ENCODE results near the gene PDXP.
"Not testable (repeated sequence)": the region's sequence is repeated elsewhere in the genome, so short reads cannot be mapped to it uniquely, and the experiment has no call there.

PDXP gene

GRCh38 chr22:37647317-37647716 is 11.2 kb upstream of the PDXP start:
- no peak for DNase-seq (ENCODE audit: low read depth in 3 of 3)

- no peak for DNase-seq (ENCODE audit: low read depth in 3 of 3)
Observed at GRCh38 chr22:37647928-37648327, 10.6 kb upstream of the PDXP start.

GRCh38 chr22:37650463-37651136 is 7.9 kb upstream of the PDXP start:
- DNase-seq (ENCODE audit: low read depth in 3 of 3) = no peak

- DNase-seq (ENCODE audit: low read depth in 3 of 3) = no peak
Observed at GRCh38 chr22:37654563-37655251, 3.8 kb upstream of the PDXP start.

- no peak for DNase-seq (ENCODE audit: low read depth in 3 of 3)
Observed at GRCh38 chr22:37655252-37655563, 3.3 kb upstream of the PDXP start.

GRCh38 chr22:37656583-37656982 is 1.9 kb upstream of the PDXP start:
- DNase-seq (ENCODE audit: low read depth in 3 of 3) = not testable (repeated sequence)

- no peak for DNase-seq (ENCODE audit: low read depth in 3 of 3)
Observed at GRCh38 chr22:37657590-37658132, 862 bp upstream of the PDXP start.

GRCh38 chr22:37659066-37659896 is 758 bp downstream of the PDXP start:
- no peak for DNase-seq (ENCODE audit: low read depth in 3 of 3)

GRCh38 chr22:37659897-37660708 is 1.6 kb downstream of the PDXP start:
- DNase-seq (ENCODE audit: low read depth in 3 of 3) = no peak

- no peak for DNase-seq (ENCODE audit: low read depth in 3 of 3)
Observed at GRCh38 chr22:37660709-37661045, 2.2 kb downstream of the PDXP start.

GRCh38 chr22:37661160-37661924 is 2.8 kb downstream of the PDXP start:
- no peak for DNase-seq (ENCODE audit: low read depth in 3 of 3)

- no peak for DNase-seq (ENCODE audit: low read depth in 3 of 3)
Observed at GRCh38 chr22:37662039-37662438, 3.5 kb downstream of the PDXP start.

- DNase-seq (ENCODE audit: low read depth in 3 of 3) = no peak
Observed at GRCh38 chr22:37663521-37664140, 5.1 kb downstream of the PDXP start.

- DNase-seq (ENCODE audit: low read depth in 3 of 3) = no peak
Observed at GRCh38 chr22:37664249-37665101, 6.0 kb downstream of the PDXP start.

- no peak for DNase-seq (ENCODE audit: low read depth in 3 of 3)
Observed at GRCh38 chr22:37665487-37665886, 7.0 kb downstream of the PDXP start.

GRCh38 chr22:37669586-37669985 is 11.1 kb downstream of the PDXP start:
- no peak for DNase-seq (ENCODE audit: low read depth in 3 of 3)

- no peak for DNase-seq (ENCODE audit: low read depth in 3 of 3)
Observed at GRCh38 chr22:37672206-37672919, 13.8 kb downstream of the PDXP start.

GRCh38 chr22:37672920-37673455 is 14.5 kb downstream of the PDXP start:
- no peak for DNase-seq (ENCODE audit: low read depth in 3 of 3)

- no peak for DNase-seq (ENCODE audit: low read depth in 3 of 3)
Observed at GRCh38 chr22:37674248-37674647, 15.7 kb downstream of the PDXP start.
